BLaER1 treated with 17β-estradiol and CSF1 and Interleukin-3, amounts not matched to agents 10 nM and 100 nM (cell line): ENCODE results near the gene GLIPR1.

Experiments
- H3K27ac ChIP-seq, 11 experiments: shearing (Covaris generic); formaldehyde crosslinking; 2 replicates each; pipeline ENCODE4 v1.8.1; 2022
- H3K27me3 ChIP-seq, 11 experiments: shearing (Covaris generic); formaldehyde crosslinking; 2 replicates each; pipeline ENCODE4 v1.8.1; 2022
- H3K36me3 ChIP-seq, 11 experiments: shearing (Covaris generic); formaldehyde crosslinking; 2 replicates each; pipeline ENCODE4 v1.8.1; 2022
- H3K4me1 ChIP-seq, 10 experiments: shearing (Covaris generic); formaldehyde crosslinking; 2 replicates each; pipeline ENCODE4 v1.8.1; 2022
- H3K4me2 ChIP-seq, 11 experiments: shearing (Covaris generic); formaldehyde crosslinking; 2 replicates each; pipeline ENCODE4 v1.8.1; 2022
- H3K4me3 ChIP-seq, 10 experiments: shearing (Covaris generic); formaldehyde crosslinking; 2 replicates each; pipeline ENCODE4 v1.8.1; 2022
- H3K9ac ChIP-seq, 11 experiments: shearing (Covaris generic); formaldehyde crosslinking; 2 replicates each; pipeline ENCODE4 v1.8.1; 2022
- H3K9me3 ChIP-seq, 11 experiments: shearing (Covaris generic); formaldehyde crosslinking; replicated peaks in 1 of 11; 2 replicates each; pipeline ENCODE4 v1.8.1; 2022
- H4K20me1 ChIP-seq, 11 experiments: shearing (Covaris generic); formaldehyde crosslinking; 2 replicates each; pipeline ENCODE4 v1.8.1; 2022
- Cebpa-rat ChIP-seq, 11 experiments: shearing (Covaris generic); IDR thresholded peaks; 2 replicates each; pipeline ENCODE4 v1.8.1; 2022

GLIPR1 gene

DNA sequence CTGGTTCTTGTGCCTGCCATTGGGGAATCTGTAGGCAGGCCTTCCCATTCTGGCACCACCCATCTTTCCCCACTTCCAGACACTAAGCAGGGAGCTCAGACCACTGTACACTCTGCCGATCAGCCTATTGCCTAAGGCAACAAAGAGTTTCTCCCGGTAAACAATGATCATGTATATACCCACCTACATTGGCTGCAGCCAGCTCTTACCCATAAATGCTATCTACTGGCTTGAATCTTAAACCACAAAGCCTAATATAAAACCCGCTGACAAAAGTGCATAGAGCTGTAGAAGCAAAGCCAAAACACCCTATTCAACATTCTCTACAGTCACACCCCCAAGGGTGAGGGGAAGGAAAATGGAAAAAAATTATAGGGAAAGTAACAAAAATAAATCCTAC, 20.8 kb upstream of the GLIPR1 start:
- H3K4me3 ChIP-seq, result no peak overlapping the region

DNA sequence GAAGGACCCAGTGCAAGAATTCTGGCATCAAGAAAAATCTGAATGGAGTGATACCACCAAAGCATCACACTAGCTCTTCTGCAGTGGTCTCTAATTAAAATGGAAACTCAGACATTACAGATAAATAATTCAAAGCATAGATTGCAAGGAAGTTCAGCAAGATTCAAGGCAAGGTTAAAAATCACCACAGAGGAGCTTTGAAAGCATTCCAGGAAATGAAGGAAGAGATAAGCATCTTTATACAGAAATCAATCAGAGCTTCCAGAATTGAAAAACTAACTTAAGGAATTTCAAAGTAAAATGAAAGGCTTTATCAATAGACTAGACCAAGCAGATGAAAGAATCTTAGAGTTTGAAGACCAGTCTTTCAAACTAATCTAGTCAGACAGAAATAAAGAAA, 20.4 kb upstream of the GLIPR1 start:
- no peak for TF ChIP-seq Cebpa-rat (IDR thresholded peaks at IDR 0.05)
- Histone ChIP-seq H3K4me1 (peaks cover 0 to 32% (median 5%) of the 10 kb centered on the region in 10 experiments; a peak in 10 of 20 replicates), H3K9ac (no peak overlapping the region), H3K9me3 (peaks cover 42 to 83% (median 55%) of the 10 kb centered on the region in 11 experiments), H3K36me3 (peaks cover 0 to 11% (median 0%) of the 10 kb centered on the region in 11 experiments; a peak in 1 of 22 replicates), H4K20me1 (no peaks in the 10 kb centered on the region), H3K4me3 (no peak overlapping the region), H3K27ac (no peak overlapping the region), H3K4me2 (no peak overlapping the region), H3K27me3 (no peaks in the 10 kb centered on the region)

More for the DNA sequence above, 20.8 kb upstream of the GLIPR1 start:
- peak overlapping the region in 1 of 11 experiments; percentile 11; a peak in 2 of 22 replicates for H3K27ac ChIP-seq
- H3K9me3 ChIP-seq, result peaks cover 37 to 81% (median 50%) of the 10 kb centered on the region in 11 experiments
- no peaks in the 10 kb centered on the region for H4K20me1 ChIP-seq
- no peak for TF ChIP-seq Cebpa-rat (IDR thresholded peaks at IDR 0.05)
- peaks cover 0 to 11% (median 0%) of the 10 kb centered on the region in 11 experiments; a peak in 1 of 22 replicates for H3K36me3 ChIP-seq
- H3K9ac ChIP-seq, result no peak overlapping the region
- H3K4me1 ChIP-seq, result peaks cover 0 to 36% (median 5%) of the 10 kb centered on the region in 10 experiments; a peak in 10 of 20 replicates
- no peak overlapping the region for H3K4me2 ChIP-seq
- no peaks in the 10 kb centered on the region for H3K27me3 ChIP-seq

DNA sequence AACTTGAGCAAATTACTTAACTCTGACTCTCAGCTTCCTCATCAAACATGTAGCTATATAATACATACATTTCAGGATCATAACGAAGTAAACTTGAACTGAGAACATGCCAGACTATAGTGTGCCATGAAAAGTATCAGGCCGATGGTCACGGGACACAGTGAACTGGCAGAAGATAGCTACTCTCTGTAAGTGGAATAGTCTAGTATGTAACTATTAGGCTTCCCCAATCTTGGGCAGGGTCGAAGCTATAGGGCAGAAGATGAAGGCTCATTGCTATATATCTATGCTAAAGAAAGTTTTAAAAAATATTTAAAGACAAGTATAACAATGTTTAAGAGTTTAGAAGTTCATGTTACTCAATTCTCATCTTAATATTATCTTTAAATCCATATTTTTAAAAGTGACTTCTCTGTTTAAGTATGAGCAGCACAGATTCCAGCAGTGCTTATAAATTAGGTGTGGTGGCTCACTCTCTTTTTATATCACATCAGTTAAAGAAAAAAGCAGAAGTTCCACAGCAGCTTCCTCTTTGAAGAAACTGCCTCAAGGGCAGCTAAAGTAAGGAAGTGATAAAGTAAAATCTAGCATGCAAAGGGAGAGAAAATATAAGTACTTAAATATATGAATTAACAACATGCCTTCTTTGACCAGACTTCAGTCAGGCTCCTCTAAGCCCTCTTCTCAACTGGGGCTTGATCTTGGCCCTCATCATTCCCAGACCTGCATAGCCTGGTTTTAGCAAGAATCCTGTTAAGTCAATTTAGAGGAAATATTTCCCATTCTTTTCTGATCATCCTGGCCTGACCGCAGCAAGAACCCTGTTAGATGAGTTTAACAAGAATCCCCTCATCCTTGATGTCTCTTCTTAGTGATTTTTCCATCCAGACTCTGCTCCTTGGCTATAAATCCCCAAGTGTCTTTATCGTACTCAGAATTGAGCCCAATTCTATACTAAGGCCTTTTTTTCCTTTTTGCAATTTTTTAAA, 8.4 kb upstream of the GLIPR1 start:
- H3K9me3 ChIP-seq, result peaks cover 0 to 17% (median 2%) of the 10 kb centered on the region in 11 experiments; a peak in 5 of 22 replicates
- H3K4me2 ChIP-seq, result peak overlapping the region; percentile 49 to 89 (median 75)
- no peaks in the 10 kb centered on the region for H3K36me3 ChIP-seq
- TF ChIP-seq Cebpa-rat (IDR thresholded peaks at IDR 0.05), result no peak
- no peaks in the 10 kb centered on the region for H4K20me1 ChIP-seq
- peak overlapping the region in 1 of 10 experiments; percentile 5; a peak in 1 of 20 replicates for H3K4me3 ChIP-seq
- H3K27me3 ChIP-seq, result no peaks in the 10 kb centered on the region
- H3K4me1 ChIP-seq, result peaks cover 10 to 71% (median 45%) of the 10 kb centered on the region in 10 experiments
- H3K27ac ChIP-seq, result peak overlapping the region; percentile 47 to 90 (median 83); a peak in 21 of 22 replicates
- H3K9ac ChIP-seq, result peak overlapping the region in 10 of 11 experiments; percentile 23 to 78 (median 68); a peak in 18 of 22 replicates

DNA sequence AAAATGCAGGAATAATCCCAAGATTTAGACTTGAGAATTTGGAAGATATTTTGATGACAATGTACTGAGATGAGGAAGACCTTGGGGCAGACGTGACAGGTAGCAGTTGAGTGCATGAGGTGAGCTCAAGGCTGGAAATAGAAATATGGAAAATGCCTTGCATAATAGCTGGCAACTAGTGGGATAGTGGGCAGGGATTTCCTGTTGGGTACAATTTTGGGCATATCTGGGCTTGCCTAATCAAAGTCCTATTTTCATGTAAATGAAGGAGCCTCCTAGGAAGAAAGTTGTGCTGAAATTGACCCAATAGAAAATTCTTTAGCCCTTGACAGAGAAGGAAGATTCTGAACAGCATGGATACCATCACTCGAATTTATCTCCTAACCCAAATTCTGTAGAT, 6.4 kb upstream of the GLIPR1 start:
- no peak overlapping the region for H3K4me3 ChIP-seq
- H3K4me1 ChIP-seq, result peaks cover 19 to 90% (median 62%) of the 10 kb centered on the region in 10 experiments
- H3K36me3 ChIP-seq, result no peaks in the 10 kb centered on the region
- peak overlapping the region in 4 of 11 experiments; percentile 28 to 87 (median 46); a peak in 8 of 22 replicates for H3K27ac ChIP-seq
- H3K9ac ChIP-seq, result no peak overlapping the region
- no peaks in the 10 kb centered on the region for H4K20me1 ChIP-seq
- H3K9me3 ChIP-seq, result peaks cover 0 to 12% (median 0%) of the 10 kb centered on the region in 11 experiments; a peak in 3 of 22 replicates
- H3K4me2 ChIP-seq, result peak overlapping the region in 8 of 11 experiments; percentile 2 to 75 (median 58); a peak in 15 of 22 replicates
- TF ChIP-seq Cebpa-rat (IDR thresholded peaks at IDR 0.05), result no peak
- no peaks in the 10 kb centered on the region for H3K27me3 ChIP-seq

DNA sequence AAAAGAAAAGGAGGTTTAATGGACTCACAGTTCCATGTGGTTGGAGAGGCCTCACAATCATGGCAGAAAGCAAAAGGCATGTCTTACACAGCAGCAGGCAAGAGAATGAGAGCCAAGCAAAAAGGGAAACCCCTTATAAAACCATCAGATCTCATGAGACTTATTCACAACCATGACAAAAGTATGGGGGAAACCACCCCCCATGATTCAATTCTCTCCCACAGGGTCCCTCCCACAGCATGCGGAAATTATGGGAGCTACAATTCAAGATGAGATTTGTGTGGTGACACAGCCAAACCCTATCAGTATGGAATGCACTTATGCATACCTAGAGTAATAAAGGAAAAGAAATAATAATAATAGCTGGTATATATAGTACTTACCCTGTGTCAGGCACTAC, 4.5 kb upstream of the GLIPR1 start:
- H3K4me1 ChIP-seq, result peaks cover 30 to 92% (median 74%) of the 10 kb centered on the region in 10 experiments
- no peak for TF ChIP-seq Cebpa-rat (IDR thresholded peaks at IDR 0.05)

DNA sequence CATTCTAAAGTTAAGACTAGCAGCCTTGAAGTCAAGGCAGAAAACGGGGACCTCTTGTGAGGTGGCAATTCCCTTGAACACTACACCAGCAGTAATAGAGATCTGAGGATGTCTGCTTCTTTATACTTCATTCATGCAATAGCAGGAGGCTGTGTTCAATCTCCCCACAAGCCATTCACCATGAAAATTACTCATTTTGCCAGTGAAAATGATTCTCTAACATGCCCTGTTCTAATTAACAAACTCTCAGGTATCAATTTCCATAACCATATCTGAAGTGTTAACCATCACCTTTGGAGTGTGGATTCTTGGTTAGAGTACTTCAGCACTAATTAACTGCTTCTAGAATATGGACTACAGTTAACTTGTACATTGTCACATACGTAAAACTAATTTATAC, 3.4 kb upstream of the GLIPR1 start:
- Histone ChIP-seq H4K20me1 (no peaks in the 10 kb centered on the region), H3K4me1 (peaks cover 36 to 81% (median 70%) of the 10 kb centered on the region in 10 experiments), H3K27ac (peak overlapping the region in 8 of 11 experiments; percentile 77 to 95 (median 92); a peak in 13 of 22 replicates), H3K9me3 (no peaks in the 10 kb centered on the region; a peak in 1 of 22 replicates), H3K4me3 (no peak overlapping the region), H3K36me3 (peaks cover 0 to 5% (median 0%) of the 10 kb centered on the region in 11 experiments; a peak in 5 of 22 replicates), H3K9ac (peak overlapping the region in 1 of 11 experiments; percentile 67; a peak in 3 of 22 replicates), H3K27me3 (no peaks in the 10 kb centered on the region), H3K4me2 (peak overlapping the region in 8 of 11 experiments; percentile 81 to 96 (median 92); a peak in 15 of 22 replicates)
- TF ChIP-seq Cebpa-rat (IDR thresholded peaks at IDR 0.05), result no peak

More for the DNA sequence above, 4.5 kb upstream of the GLIPR1 start:
- H4K20me1 ChIP-seq, result no peaks in the 10 kb centered on the region
- no peaks in the 10 kb centered on the region for H3K36me3 ChIP-seq
- peak overlapping the region in 5 of 11 experiments; percentile 31 to 96 (median 92); a peak in 9 of 22 replicates for H3K4me2 ChIP-seq
- H3K27me3 ChIP-seq, result no peaks in the 10 kb centered on the region
- no peaks in the 10 kb centered on the region for H3K9me3 ChIP-seq
- no peak overlapping the region for H3K4me3 ChIP-seq
- H3K27ac ChIP-seq, result peak overlapping the region in 3 of 11 experiments; percentile 24 to 93 (median 89); a peak in 3 of 22 replicates
- H3K9ac ChIP-seq, result no peak overlapping the region

DNA sequence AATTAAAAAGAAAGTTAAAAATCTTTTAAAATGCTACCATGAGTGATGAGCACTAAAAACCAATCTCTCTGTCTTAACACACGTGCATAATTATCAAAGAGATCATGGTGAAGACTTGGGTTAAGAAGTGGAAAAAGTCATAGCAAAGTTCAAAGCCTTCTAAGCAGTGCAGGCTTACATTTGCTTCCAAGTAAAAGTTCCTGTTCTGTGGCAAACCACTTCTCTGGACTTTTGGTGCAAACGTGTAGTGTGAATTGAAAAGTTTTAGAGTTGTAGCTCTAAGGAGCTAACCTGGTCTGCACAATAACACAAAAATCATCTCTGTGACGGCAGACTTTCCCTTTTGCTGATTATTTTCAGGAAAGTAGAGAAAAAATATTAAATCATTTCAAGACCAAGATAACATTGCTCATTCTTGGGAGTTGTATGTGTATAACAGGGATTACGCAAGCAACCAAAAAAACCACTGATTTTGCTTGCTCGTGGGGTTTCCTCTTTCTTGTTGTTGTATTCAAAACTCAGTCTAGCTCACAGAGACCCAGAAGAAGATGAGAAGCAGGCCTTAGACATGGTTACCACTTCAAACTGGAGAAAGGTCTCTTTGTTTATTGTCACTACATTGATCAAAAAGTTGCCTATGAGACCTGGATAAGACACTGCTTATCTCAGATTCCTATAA, 2.3 kb upstream of the GLIPR1 start:
- no peaks in the 10 kb centered on the region for H3K27me3 ChIP-seq
- H3K4me2 ChIP-seq, result peak overlapping the region; percentile 6 to 96 (median 86); a peak in 20 of 22 replicates
- peaks cover 0 to under 1% (median 0%) of the 10 kb centered on the region in 11 experiments; a peak in 2 of 22 replicates for H4K20me1 ChIP-seq
- H3K9ac ChIP-seq, result peak overlapping the region in 9 of 11 experiments; percentile 23 to 89 (median 66); a peak in 18 of 22 replicates
- H3K36me3 ChIP-seq, result peaks cover 0 to 16% (median 0%) of the 10 kb centered on the region in 11 experiments; a peak in 8 of 22 replicates
- H3K4me3 ChIP-seq, result peak overlapping the region in 5 of 10 experiments; percentile 25 to 48 (median 37); a peak in 9 of 20 replicates
- H3K9me3 ChIP-seq, result peaks cover 0 to 4% (median 0%) of the 10 kb centered on the region in 11 experiments; a peak in 3 of 22 replicates
- TF ChIP-seq Cebpa-rat (IDR thresholded peaks at IDR 0.05), result peak in 10 of 11 experiments; percentile 13 to 98 (median 90); a peak in 17 of 22 replicates
- peak overlapping the region; percentile 49 to 95 (median 89) for H3K27ac ChIP-seq
- H3K4me1 ChIP-seq, result peaks cover 41 to 82% (median 67%) of the 10 kb centered on the region in 10 experiments

DNA sequence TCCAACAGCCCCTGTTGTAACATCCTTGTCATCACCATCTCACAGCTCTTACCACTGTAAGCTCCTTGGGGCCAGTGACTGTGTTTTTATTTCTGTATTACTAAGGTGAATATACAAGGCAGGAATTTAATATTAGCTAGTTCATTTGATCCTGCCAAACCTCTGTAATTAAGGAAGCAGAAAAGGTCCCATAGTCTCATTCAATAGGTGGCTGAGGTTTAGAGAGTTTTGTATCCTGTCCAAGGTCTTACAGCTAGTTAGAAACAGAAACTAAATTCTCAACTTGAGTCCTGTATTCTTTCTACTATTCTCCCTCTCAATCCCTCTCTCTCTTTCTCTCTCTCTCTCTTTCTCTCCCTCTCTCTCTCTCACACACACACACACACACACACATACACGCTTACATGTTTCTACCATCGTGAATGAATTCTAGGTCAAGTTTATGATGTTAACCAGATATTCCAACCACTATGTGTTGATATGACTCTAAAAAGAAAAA, 543 bp upstream of the GLIPR1 start:
- peaks cover 0 to 6% (median 0%) of the 10 kb centered on the region in 11 experiments; a peak in 4 of 22 replicates for H3K9me3 ChIP-seq
- no peaks in the 10 kb centered on the region for H3K27me3 ChIP-seq
- peak overlapping the region in 10 of 11 experiments; percentile 19 to 93 (median 82); a peak in 17 of 22 replicates for H3K9ac ChIP-seq
- H3K4me3 ChIP-seq, result peak overlapping the region in 8 of 10 experiments; percentile 53 to 85 (median 74); a peak in 14 of 20 replicates
- peak overlapping the region; percentile 57 to 96 (median 86) for H3K4me2 ChIP-seq
- H3K36me3 ChIP-seq, result peaks cover 0 to 34% (median 4%) of the 10 kb centered on the region in 11 experiments; a peak in 11 of 22 replicates
- H3K27ac ChIP-seq, result peak overlapping the region; percentile 68 to 95 (median 89); a peak in 21 of 22 replicates
- TF ChIP-seq Cebpa-rat (IDR thresholded peaks at IDR 0.05), result no peak
- H3K4me1 ChIP-seq, result peaks cover 44 to 82% (median 69%) of the 10 kb centered on the region in 10 experiments
- H4K20me1 ChIP-seq, result peaks cover 0 to 18% (median 0%) of the 10 kb centered on the region in 11 experiments; a peak in 6 of 22 replicates
